ENCODE results near the gene KRT10.

KRT10 gene

DNA sequence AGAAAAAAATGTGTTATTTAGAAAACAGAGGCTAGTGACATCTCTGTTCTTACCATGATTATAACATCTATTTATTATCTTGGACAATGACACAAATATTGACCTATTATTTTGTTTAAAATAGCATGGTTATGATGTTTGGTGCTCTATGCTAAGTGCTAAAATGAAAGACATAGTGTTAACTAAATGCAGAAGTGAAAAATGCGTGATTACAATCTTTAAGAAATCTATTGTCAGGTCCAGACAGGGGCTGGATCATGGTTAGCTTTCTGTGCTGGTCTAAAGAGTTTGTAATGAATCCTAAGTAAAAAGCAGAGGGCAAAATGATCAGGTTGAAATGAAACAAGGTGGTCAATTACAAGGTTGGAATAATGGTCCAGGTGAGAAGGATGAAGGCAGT lies 22.0 kb downstream of the KRT10 start:
- DNase-seq = no peak

DNA sequence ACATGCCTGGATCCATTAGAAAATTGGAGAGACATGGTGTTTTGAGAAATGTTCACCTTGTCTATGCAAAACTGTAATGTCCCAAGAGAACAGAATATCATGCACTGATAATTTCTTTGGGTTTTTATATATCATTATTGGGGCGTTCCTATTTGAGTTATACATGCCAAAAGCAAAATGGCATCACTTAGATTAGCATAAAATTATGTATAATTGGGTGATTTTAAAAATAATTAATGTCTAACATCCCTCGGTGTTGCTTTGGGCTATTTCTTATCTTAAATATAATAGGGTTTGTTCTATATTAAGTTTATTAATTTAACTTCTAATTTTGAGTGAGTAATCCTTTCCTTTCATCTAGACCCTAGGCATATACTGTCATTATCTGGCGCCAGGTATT lies 22.6 kb downstream of the KRT10 start, which contains the start of gene KRT28:
KRT28 (minus strand) TSS at position 101 of the 400 bp plus-strand sequence; CDS start at position 35, 66 bp downstream.
- DNase-seq = no peak

DNA sequence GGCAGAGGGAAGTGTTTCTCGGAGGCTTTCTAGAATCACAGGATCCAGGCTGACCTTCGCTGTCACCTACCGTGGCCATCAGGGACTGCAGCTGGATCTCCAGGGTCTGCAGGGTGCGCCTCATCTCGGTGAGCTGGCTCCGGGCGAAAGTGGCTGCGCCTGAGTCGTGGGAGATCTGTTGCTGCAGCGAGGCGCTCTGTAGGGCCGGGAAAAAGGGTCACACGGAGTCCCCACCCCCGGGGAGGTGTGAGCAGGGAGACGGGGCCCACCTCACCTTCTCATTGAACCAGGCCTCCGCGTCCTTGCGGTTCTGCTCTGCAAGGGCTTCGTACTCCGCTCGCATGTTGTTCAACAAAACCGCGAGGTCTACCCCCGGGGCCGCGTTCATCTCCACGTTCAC lies 25.6 kb downstream of the KRT10 start:
- no peak for DNase-seq

DNA sequence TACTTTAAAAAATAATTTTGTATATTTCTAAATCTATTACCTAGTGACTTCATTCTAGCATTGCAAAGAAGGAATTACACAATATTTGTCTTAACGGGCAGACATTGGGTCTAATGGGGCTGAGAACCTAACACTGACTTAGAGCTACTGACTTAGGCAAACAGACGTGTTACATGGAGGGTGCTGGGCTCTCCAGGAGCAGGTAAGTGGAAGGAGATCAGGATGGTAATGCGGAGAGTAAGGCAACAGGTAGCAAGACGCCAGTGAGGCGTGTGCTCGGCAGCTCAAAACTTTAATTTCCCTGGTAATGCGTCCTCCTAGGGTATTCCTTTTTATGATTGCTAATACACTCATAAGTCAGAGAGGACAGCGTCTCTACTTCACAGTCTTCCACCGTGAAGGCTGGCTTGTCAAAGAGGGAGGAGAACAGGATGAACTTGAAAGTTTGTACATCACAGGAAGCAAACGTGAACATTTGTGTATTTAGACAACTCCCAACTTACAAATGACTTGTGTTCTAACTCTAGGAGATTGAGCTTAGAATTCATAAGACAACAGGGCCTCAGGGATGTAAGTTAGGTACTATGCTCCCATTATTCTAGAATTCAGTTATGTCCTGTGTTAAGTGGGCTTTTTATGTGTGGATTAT lies 27.3 kb downstream of the KRT10 start:
- DNase-seq = no peak

DNA sequence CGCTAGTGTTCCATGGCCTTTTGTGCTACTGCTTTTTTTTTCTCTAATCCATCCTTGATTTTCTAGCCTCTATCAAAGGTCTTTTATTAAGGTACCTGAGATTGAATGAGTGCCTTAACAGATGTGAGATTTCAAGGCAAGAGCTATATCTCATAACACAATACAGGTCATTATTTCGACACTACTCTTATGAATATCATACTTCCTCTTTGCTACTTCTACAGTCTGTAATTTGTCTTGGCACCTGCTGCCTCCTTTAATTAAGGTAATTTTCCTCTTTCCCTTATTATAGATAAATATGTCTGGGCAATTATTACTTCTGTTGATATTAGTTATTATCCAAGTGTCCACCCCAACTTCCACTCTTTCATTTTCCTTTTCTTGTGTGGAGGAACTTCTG lies 27.9 kb downstream of the KRT10 start:
- no peak for DNase-seq

DNA sequence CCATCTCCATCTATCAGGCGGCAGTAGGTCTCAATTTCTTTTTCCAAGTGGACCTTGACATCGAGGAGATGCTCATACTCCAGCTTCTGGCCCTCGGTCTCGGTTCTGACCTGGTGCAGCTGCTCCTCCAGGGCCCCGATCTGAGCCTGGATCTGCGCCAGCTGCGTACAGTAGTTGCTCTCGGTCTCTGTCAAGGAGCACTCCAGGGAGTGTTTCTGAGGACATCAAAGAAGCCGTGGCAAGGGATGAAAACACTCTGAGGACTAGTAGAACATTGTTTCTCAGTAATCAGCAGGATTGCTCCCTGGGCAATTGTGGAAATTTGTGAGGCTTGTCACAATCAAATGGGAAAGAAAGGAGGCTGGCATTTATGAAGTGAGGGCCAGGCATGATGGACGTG lies 28.6 kb downstream of the KRT10 start:
- DNase-seq = no peak

DNA sequence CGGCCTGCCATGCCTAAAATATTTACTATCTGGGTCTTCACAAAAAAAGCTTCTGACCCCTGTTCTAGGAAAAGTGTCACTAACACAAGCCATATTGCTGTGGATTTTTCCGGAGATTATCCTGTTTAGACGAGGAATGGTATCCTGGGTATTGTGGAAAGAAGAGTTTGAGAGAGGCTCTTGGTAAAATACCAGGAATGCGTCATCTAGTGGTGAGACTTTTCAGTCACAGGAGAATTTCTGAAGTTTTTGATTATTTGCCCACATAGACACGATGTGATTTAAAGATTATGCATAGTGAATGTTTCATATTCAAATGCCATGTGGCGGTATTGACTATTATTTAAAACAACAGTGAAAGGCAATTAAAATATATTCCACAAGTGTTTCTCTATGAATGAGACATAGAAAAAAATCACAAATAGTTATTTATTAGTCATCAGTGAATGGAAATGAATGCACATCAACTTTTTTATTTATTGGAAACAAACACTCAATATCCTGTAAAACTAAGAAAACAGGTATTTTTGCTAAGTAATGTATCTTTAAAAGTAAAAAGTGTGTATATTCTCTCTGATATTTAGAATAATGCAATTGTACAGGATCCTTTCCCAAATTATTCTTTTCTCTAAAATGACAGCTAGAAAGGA lies 30.5 kb downstream of the KRT10 start:
- DNase-seq = peak in 1 of 2 experiments; percentile 32

DNA sequence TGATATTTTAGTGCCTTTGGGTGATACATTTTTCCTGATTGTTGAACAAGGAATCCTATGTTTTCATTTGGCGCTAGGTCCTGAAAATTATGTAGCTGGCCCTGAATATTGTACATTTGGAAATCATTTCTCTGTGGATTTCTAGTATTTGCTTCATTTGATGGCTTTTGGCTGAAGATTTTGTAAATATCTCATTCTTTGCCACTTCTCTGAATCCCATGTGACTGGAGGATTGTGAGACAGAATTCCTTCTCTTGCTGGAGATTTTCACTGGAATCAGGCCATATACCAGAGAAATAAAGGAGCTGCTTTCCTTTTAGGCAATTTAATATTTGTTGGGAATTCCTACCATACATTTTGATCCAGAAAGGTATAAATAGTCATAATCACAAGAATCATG lies 31.3 kb downstream of the KRT10 start:
- DNase-seq = no peak

DNA sequence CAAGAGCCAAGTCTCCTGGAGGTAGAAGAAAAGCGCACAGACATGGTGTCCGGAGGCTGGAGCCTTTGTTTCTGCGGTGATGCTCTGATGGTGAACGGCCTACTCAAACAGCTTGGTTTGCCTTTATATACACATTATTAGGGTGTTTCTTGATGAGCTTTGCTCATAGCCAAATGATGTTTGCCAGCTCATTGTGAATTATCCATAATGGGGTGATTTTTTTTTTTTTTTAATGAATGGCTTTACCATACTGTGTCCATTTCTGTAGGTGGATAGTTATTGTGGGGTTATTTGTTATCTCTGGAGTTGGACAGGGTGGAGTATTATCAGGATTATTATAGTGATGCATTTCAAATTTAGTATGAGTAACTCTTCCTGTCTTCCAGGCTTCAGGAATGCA lies 40.0 kb downstream of the KRT10 start, which contains the start of gene KRT27:
KRT27 (minus strand) TSS at position 101 of the 400 bp plus-strand sequence; CDS start at position 44, 57 bp downstream.
- DNase-seq = no peak

DNA sequence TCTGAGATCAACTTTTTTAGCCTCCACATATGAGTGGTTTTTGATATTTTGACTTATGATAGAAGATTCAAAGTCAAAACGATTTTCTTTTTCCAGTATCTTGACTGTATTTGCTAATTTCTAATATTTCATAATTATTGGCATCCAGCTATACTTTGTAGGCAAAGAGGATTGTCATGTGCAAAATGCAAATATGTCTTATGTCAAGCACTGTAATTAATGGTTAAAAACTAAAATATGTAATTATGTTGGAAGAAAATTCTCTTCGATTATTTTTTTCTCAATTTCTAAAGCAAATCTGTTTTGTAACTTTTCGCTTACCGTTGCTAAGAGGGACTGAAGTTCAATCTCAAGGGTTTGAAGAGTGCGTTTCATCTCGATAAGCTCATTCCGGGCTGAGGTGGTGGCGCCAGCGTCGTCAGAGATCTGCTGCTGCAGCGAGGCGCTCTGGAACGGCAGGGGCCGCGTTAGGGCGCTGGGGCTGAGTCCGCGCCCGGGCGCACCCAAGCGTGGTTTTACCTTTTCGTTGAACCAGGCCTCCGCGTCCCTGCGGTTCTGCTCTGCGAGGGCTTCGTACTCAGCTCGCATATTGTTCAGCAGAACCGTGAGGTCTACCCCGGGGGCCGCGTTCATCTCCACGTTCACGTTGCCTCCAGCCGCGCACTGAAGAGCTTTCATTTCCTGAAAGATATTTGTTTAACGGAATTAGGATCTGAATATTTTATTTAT lies 43.1 kb downstream of the KRT10 start:
- DNase-seq = no peak

DNA sequence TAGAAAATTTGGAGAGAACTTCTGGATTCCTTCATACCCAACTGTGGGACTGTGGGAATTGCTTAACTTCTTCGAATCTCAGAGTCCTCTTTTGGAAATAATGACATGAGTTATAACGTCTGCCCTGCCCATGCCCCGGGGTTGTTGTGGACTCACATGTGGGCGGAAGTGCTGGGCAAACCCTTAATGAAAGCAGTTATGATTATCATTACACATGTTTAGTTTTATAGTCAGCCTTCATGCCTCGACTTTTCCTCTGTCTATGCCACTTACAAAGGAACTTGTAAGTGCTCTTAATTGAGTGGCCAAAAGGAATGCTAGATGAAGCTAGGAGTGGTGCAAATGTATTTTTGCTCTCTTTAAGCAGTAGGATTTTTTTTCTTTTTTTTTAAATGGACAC lies 44.0 kb downstream of the KRT10 start:
- DNase-seq = no peak

DNA sequence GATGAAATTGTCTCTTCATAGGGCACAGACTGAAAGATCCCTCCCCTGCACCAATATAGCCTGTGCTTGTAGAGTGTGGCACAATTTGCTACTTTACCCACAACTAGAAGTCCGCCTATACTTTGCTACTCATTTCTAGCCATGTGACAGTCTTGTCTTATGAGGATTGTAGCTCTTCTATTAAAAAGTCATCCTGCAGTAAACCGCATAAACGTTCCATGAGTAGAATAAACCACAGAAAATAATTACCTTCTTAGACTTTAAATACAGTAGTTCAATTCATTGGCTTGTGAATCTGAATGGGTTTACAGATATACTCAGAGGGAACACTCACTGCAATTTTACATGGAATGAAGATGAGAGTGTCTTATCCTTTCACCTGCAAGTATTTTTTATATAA lies 44.4 kb downstream of the KRT10 start:
- no peak for DNase-seq

DNA sequence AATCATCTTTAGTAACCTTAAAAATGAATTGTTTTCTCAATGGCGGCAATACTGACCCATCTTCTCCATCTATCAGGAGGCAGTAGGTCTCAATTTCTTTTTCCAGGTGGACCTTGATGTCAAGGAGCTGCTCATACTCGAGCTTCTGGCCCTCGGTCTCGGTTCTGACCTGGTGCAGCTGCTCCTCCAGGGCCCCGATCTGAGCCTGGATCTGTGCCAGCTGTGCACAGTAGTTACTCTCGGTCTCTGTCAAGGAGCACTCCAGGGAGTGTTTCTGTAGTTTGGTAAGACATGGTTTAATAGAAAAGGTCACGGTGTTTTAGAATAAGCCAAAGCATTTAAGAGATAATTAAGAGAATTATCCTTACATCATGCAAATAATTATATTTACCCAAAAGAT lies 45.0 kb downstream of the KRT10 start:
- no peak for DNase-seq

DNA sequence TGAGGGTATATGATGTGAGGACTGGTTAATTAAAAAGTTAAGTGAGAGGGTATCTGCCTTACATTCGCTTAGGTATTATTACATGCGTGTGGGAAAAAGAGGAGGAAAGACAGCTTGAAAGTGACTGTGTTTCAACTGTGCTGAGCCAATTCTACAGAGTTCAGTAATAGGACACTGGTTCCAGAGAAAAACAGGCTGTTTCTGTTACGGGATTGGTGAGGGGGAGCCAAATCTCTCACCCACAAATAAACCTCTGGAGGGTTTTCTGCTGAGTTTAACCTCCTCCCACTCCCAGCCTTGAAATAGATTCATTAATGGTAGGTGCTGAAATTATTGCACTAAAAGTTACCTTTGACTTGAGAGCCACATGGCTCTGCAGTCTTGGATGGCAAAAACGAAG lies 46.5 kb downstream of the KRT10 start:
- DNase-seq = no peak

DNA sequence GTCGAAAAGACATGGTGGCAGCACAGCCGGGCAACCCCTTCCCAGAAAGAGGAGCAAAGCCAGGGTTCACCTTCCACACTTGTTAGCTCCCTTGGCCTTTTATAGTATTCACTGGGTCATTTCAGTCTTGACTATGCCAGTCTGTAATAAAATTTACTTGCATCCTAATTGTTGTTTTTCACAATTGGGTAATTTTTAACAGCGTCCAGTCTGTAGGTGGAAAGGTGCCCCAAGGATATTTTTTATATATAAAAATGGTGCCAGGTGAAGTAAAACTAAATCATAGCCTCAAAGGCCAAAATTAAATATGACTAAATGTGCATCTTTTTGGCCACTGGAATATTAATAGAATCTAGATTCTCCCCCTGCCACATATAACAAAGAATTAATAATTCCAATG lies 50.3 kb downstream of the KRT10 start, which contains the start of gene KRT26:
KRT26 (minus strand) TSS at position 101 of the 400 bp plus-strand sequence; CDS start at position 13, 88 bp downstream.
- DNase-seq = no peak
